CD4-positive, alpha-beta memory T cell (primary cell): ENCODE results near the gene RIMOC1. TPM values are rescaled to one million over a fixed set of nuclear protein-coding genes. Genes with fewer than 3 reads are reported as not detected.

Source experiments
- CTCF ChIA-PET: fragments of 350-600 bp; sonication (Branson Sonifier 250); formaldehyde crosslinking; loops from one replicate; lab custom pipeline; 2021; ENCODE audit warnings: inconsistent platforms; ENCODE audit not compliant: partially characterized antibody; lab: Charles Lee
- POLR2A ChIA-PET: fragments of 350-600 bp; sonication (Branson Sonifier 250); formaldehyde crosslinking; loops from one replicate; lab custom pipeline; 2021; ENCODE audit not compliant: partially characterized antibody; lab: Charles Lee
- DNase-seq, 5 donors: peaks; one replicate each; pipeline versions ENCODE4 v3.0.0 to v3.0.0-alpha.2; 2020 to 2022; ENCODE audit warnings: mixed read lengths in 1 of 5
- H3K27ac ChIP-seq: one replicate; pipeline ENCODE4 v1.7.0; 2013; ENCODE audit warnings: low read depth, low read length
- H3K27me3 ChIP-seq: 2 replicates; pipeline ENCODE4 v1.7.0; 2013; ENCODE audit warnings: mild to moderate bottlenecking, low read length, moderate library complexity; ENCODE audit not compliant: insufficient read depth
- H3K36me3 ChIP-seq: 2 replicates; pipeline ENCODE4 v1.7.0; 2013; ENCODE audit warnings: mild to moderate bottlenecking, low read length, moderate library complexity; ENCODE audit not compliant: insufficient read depth
- H3K4me1 ChIP-seq: 2 replicates; pipeline ENCODE4 v1.7.0; 2013; ENCODE audit warnings: mild to moderate bottlenecking, low read length, moderate library complexity; ENCODE audit not compliant: insufficient read depth
- H3K4me3 ChIP-seq, 2 donors: one replicate each; pipeline ENCODE4 v1.7.0; 2013; ENCODE audit warnings: low read length in 2 of 2, mild to moderate bottlenecking in 1 of 2
- H3K9me3 ChIP-seq, 2 donors: one replicate each; pipeline ENCODE4 v1.7.0; 2013; ENCODE audit warnings: low read length in 2 of 2, control low read depth in 1 of 2; ENCODE audit not compliant: control insufficient read depth in 1 of 2
- H3K27ac Mint-ChIP-seq, 7 donors: one replicate each; pipeline ENCODE4 v1.8.0; 2020 to 2021; ENCODE audit warnings: mixed read lengths in 7 of 7, mild to moderate bottlenecking in 6 of 7, inconsistent platforms in 3 of 7, moderate library complexity in 3 of 7
- H3K27me3 Mint-ChIP-seq, 2 donors: one replicate each; pipeline ENCODE4 v1.8.0; 2020 to 2021; ENCODE audit warnings: mixed read lengths in 2 of 2
- H3K36me3 Mint-ChIP-seq, 2 donors: one replicate each; pipeline ENCODE4 v1.8.0; 2020 to 2021; ENCODE audit warnings: mixed read lengths in 2 of 2, inconsistent platforms in 1 of 2, mild to moderate bottlenecking in 1 of 2
- H3K4me1 Mint-ChIP-seq, 4 donors: one replicate each; pipeline ENCODE4 v1.8.0; 2020 to 2021; ENCODE audit warnings: mixed read lengths in 4 of 4, mild to moderate bottlenecking in 1 of 4
- H3K4me3 Mint-ChIP-seq, 8 donors: one replicate each; pipeline ENCODE4 v1.8.0; 2020 to 2021; ENCODE audit warnings: mixed read lengths in 8 of 8, mild to moderate bottlenecking in 7 of 8, moderate library complexity in 6 of 8, inconsistent platforms in 3 of 8
- H3K9me3 Mint-ChIP-seq, 8 donors: one replicate each; pipeline ENCODE4 v1.8.0; 2020 to 2021; ENCODE audit warnings: mixed read lengths in 8 of 8, mild to moderate bottlenecking in 5 of 8, inconsistent platforms in 3 of 8, moderate library complexity in 1 of 8
- intact Hi-C: fragments of 100-400 bp; cut with micrococcal nuclease; formaldehyde crosslinking; loops from one replicate; pipeline ENCODE4 v1.15.1; 2023
- polyA plus RNA-seq, 2 donors: library from polyadenylated mRNA; unstranded; fragments of 300-500 nt; fragmentation: Illumina TruSeq; gene quantifications; one replicate each; pipeline ENCODE4 v1.2.3, GENCODE V29; 2021
- total RNA-seq, 2 experiments: library from RNA; stranded (reverse); gene quantifications; one replicate each; pipeline ENCODE4 v1.2.3, GENCODE V29; 2021

RIMOC1 gene
- total and polyA plus RNA-seq, 4 experiments from 2014 or later = 3.9 to 33.7 (median 21.8) TPM

- intact Hi-C loops = no loop called here
- DNase-seq = peak in 3 of 5 donors; percentile 17 to 42 (median 33)
- H3K4me1 Mint-ChIP-seq = peaks cover 42 to 72% (median 52%) of the 10 kb centered on the region in 4 donors
These were observed 34.9 kb upstream of the RIMOC1 start for GRCh38 chr5:41869151-41869723.

DNA sequence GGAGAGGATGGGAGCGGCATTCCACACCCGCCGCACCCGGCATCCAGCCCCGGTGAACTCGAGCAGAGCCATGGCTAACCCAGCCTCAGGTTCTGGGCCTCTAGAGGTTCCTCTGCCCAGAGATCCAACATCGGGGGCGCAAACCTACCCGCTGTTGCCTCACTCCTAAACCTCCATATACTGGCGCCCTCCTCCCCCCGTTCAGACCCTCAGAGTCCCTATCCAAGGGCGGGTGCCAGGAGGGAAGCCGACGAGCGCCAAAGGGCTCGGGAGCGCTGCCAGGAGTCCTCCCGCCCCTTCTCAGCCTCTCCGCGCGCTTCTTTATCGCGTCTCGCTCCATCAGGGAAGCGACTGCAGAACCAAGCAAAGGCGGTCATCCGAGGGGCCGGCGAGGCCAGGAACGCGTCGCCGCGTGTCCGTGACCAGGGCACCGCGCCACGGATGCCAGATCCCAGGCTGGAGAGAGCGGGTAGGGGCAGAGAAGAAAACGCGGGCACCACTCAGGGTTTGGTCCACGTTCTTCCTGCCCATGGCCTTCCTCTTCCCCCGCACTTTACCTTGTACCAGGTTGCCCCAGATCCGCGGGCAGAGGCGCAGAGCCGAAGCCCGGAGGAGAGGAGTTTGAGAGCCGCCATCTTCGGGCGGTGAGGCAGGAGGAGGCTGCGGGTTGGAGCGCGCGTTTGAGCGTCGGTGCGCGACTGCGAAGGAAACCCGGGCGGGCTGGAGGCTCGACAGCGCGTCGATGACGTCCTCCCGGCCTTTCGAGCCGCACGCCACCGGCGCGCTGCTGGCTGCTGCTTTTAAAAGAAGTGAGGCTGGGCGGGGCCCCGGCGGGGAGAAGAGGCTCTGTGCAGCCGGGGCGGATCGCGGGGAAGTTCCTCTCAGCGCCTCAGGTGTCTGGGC is 34.2 kb upstream of the RIMOC1 start, which contains the start of gene OXCT1:
TSS of gene OXCT1 (minus strand) at position 702 of the 903 bp plus-strand sequence. CDS start at position 635, 67 bp downstream.
- H3K4me3 Mint-ChIP-seq = peak within 1 kb of the TSS; percentile 85 to 96 (median 91)
- POLR2A ChIA-PET = interaction anchor here (0.7 to 3.7 kb wide), 14 partner anchors 12 to 1614 kb away, joined by 3 to 79 read pairs (median 5); partner anchors contain the start of genes FBXO4, RIMOC1 and TMEM267
- Histone ChIP-seq H3K27me3 (no peaks in the 10 kb centered on the region), H3K4me3 (peak within 1 kb of the TSS; percentile 74 to 81), H3K27ac (peak within 1 kb of the TSS; percentile 93), H3K36me3 (no peaks in the 10 kb centered on the region), H3K9me3 (no peaks in the 10 kb centered on the region), H3K4me1 (peaks cover 55% of the 10 kb centered on the region)
- peaks cover 0 to 6% of the 10 kb centered on the region in 2 donors for H3K36me3 Mint-ChIP-seq
- intact Hi-C loops = loop anchor here (1.0 to 5.0 kb wide), 3 partner anchors 34 to 1037 kb away; partner anchors contain the start of genes FBXO4 and RIMOC1
- no peaks in the 10 kb centered on the region for H3K27me3 Mint-ChIP-seq
- CTCF ChIA-PET = interaction anchor here (1.0 to 2.9 kb wide), 7 partner anchors 10 to 1614 kb away, joined by 3 to 11 read pairs (median 5); partner anchors contain the start of genes FBXO4, RIMOC1 and TMEM267
- peaks cover 37 to 70% (median 46%) of the 10 kb centered on the region in 4 donors for H3K4me1 Mint-ChIP-seq
- peak within 1 kb of the TSS; percentile 94 to 99 (median 97) for H3K27ac Mint-ChIP-seq
- DNase-seq = peak; percentile 91 to 96 (median 96)
- H3K9me3 Mint-ChIP-seq = peaks cover 0 to 2% (median 0%) of the 10 kb centered on the region in 8 donors

More at GRCh38 chr5:41869151-41869723, 34.9 kb upstream of the RIMOC1 start:
- peak overlapping the region; percentile 94 to 99 (median 97) for H3K27ac Mint-ChIP-seq
- H3K36me3 Mint-ChIP-seq = peaks cover 0 to 6% of the 10 kb centered on the region in 2 donors
- H3K9me3 ChIP-seq = no peaks in the 10 kb centered on the region
- ChIA-PET CTCF (interaction anchor here (1.1 to 2.9 kb wide), 5 partner anchors 9 to 56 kb away, joined by 4 to 10 read pairs (median 6); partner anchors contain the start of genes FBXO4 and RIMOC1), POLR2A (interaction anchor here (1.2 to 3.7 kb wide), 5 partner anchors 13 to 1615 kb away, joined by 3 to 79 read pairs (median 13); partner anchors contain the start of genes FBXO4, RIMOC1 and TMEM267)
- H3K27me3 ChIP-seq = no peaks in the 10 kb centered on the region
- peak overlapping the region; percentile 93 for H3K27ac ChIP-seq
- peaks cover 62% of the 10 kb centered on the region for H3K4me1 ChIP-seq
- peak overlapping the region; percentile 74 to 81 for H3K4me3 ChIP-seq
- no peaks in the 10 kb centered on the region for H3K36me3 ChIP-seq
- no peaks in the 10 kb centered on the region for H3K27me3 Mint-ChIP-seq
- peak overlapping the region; percentile 85 to 96 (median 91) for H3K4me3 Mint-ChIP-seq
- H3K9me3 Mint-ChIP-seq = peaks cover 0 to 2% (median 0%) of the 10 kb centered on the region in 8 donors

GRCh38 chr5:41870627-41871048 is 33.5 kb upstream of the RIMOC1 start:
- H3K27ac ChIP-seq = peak overlapping the region; percentile 93
- no peaks in the 10 kb centered on the region for H3K9me3 ChIP-seq
- Mint-ChIP-seq H3K27me3 (no peaks in the 10 kb centered on the region), H3K4me3 (peak overlapping the region; percentile 85 to 96 (median 91)), H3K27ac (peak overlapping the region; percentile 94 to 99 (median 97)), H3K36me3 (peaks cover 0 to 6% of the 10 kb centered on the region in 2 donors), H3K4me1 (peaks cover 33 to 68% (median 41%) of the 10 kb centered on the region in 4 donors), H3K9me3 (peaks cover 0 to 2% (median 0%) of the 10 kb centered on the region in 8 donors)
- ChIA-PET CTCF (interaction anchor here (0.5 to 1.9 kb wide), 4 partner anchors 15 to 1613 kb away, joined by 3 to 11 read pairs (median 3); partner anchors contain the start of genes RIMOC1 and TMEM267), POLR2A (interaction anchor here (0.6 to 3.7 kb wide), 13 partner anchors 12 to 1613 kb away, joined by 3 to 79 read pairs (median 5); partner anchors contain the start of genes FBXO4, RIMOC1 and TMEM267)
- H3K36me3 ChIP-seq = no peaks in the 10 kb centered on the region
- no peak for DNase-seq
- intact Hi-C loops = loop anchor here (1.0 to 5.0 kb wide), 3 partner anchors 34 to 1037 kb away; partner anchors contain the start of genes FBXO4 and RIMOC1
- peak overlapping the region; percentile 59 to 74 for H3K4me3 ChIP-seq
- H3K27me3 ChIP-seq = no peaks in the 10 kb centered on the region
- H3K4me1 ChIP-seq = peaks cover 48% of the 10 kb centered on the region

GRCh38 chr5:41871852-41872251 is 32.3 kb upstream of the RIMOC1 start:
- peaks cover 23 to 58% (median 31%) of the 10 kb centered on the region in 4 donors for H3K4me1 Mint-ChIP-seq
- Histone ChIP-seq H3K4me3 (no peak overlapping the region), H3K27ac (peak overlapping the region; percentile 93), H3K27me3 (no peaks in the 10 kb centered on the region), H3K4me1 (peaks cover 39% of the 10 kb centered on the region), H3K36me3 (no peaks in the 10 kb centered on the region), H3K9me3 (no peaks in the 10 kb centered on the region)
- H3K27ac Mint-ChIP-seq = peak overlapping the region in 3 of 7 donors; percentile 86 to 97 (median 94)
- H3K36me3 Mint-ChIP-seq = peaks cover 0 to 6% of the 10 kb centered on the region in 2 donors
- ChIA-PET CTCF (interaction anchor here (1.9 kb wide), 1 partner anchor 33 kb away, joined by 11 read pairs; the partner anchor contains the start of gene RIMOC1), POLR2A (interaction anchor here (1.0 to 3.7 kb wide), 3 partner anchors 32 to 53 kb away, joined by 5 to 79 read pairs (median 28); partner anchors contain the start of genes FBXO4 and RIMOC1)
- H3K27me3 Mint-ChIP-seq = no peaks in the 10 kb centered on the region
- H3K4me3 Mint-ChIP-seq = peak overlapping the region in 1 of 8 donors; percentile 40
- no peak for DNase-seq
- peaks cover 0 to 2% (median 0%) of the 10 kb centered on the region in 8 donors for H3K9me3 Mint-ChIP-seq
- intact Hi-C loops = loop anchor here (5.0 kb wide), 1 partner anchor 1035 kb away; no protein-coding TSS in a partner anchor

- ChIA-PET CTCF (no interaction called here), POLR2A (interaction anchor here (0.5 to 2.1 kb wide), 2 partner anchors 30 to 1167 kb away, joined by 6 to 8 read pairs; partner anchors contain the start of gene RIMOC1)
- H3K27me3 ChIP-seq = no peaks in the 10 kb centered on the region
- Mint-ChIP-seq H3K27me3 (peaks cover 1 to 2% of the 10 kb centered on the region in 2 donors), H3K36me3 (peaks cover 0 to 6% of the 10 kb centered on the region in 2 donors), H3K9me3 (peaks cover 0 to 2% (median 0%) of the 10 kb centered on the region in 8 donors), H3K27ac (peak overlapping the region in 2 of 7 donors; percentile 32 to 48), H3K4me3 (peak overlapping the region in 1 of 8 donors; percentile 45), H3K4me1 (peaks cover 8 to 30% (median 10%) of the 10 kb centered on the region in 4 donors)
- no peak overlapping the region for H3K27ac ChIP-seq
- no peak overlapping the region for H3K4me3 ChIP-seq
- no peaks in the 10 kb centered on the region for H3K36me3 ChIP-seq
- peaks cover 12% of the 10 kb centered on the region for H3K4me1 ChIP-seq
- H3K9me3 ChIP-seq = no peaks in the 10 kb centered on the region
- DNase-seq = no peak
- intact Hi-C loops = loop anchor here (5.0 kb wide), 1 partner anchor 1033 kb away; no protein-coding TSS in a partner anchor
These were observed 29.6 kb upstream of the RIMOC1 start for GRCh38 chr5:41874512-41875060.

GRCh38 chr5:41875121-41875520 is 29.0 kb upstream of the RIMOC1 start:
- H3K36me3 Mint-ChIP-seq = peaks cover 0 to 6% of the 10 kb centered on the region in 2 donors
- peak overlapping the region in 1 of 7 donors; percentile 35 for H3K27ac Mint-ChIP-seq
- intact Hi-C loops = no loop called here

More at GRCh38 chr5:41875121-41875520, 29.0 kb upstream of the RIMOC1 start:
- no peaks in the 10 kb centered on the region for H3K27me3 ChIP-seq
- H3K36me3 ChIP-seq = no peaks in the 10 kb centered on the region
- peaks cover 8 to 28% (median 10%) of the 10 kb centered on the region in 4 donors for H3K4me1 Mint-ChIP-seq
- no peak for DNase-seq
- peaks cover 4 to 5% of the 10 kb centered on the region in 2 donors for H3K27me3 Mint-ChIP-seq
- CTCF ChIA-PET = interaction anchor here (0.8 kb wide), 1 partner anchor 19 kb away, joined by 4 read pairs; no protein-coding TSS in a partner anchor
- H3K9me3 Mint-ChIP-seq = peaks cover 0 to 2% (median 0%) of the 10 kb centered on the region in 8 donors
- no peak overlapping the region for H3K27ac ChIP-seq
- no peaks in the 10 kb centered on the region for H3K9me3 ChIP-seq
- peak overlapping the region in 6 of 8 donors; percentile 0 to 61 (median 22) for H3K4me3 Mint-ChIP-seq
- POLR2A ChIA-PET = interaction anchor here (0.5 to 2.1 kb wide), 2 partner anchors 29 to 1167 kb away, joined by 6 to 8 read pairs; partner anchors contain the start of gene RIMOC1
- peaks cover 10% of the 10 kb centered on the region for H3K4me1 ChIP-seq
- H3K4me3 ChIP-seq = no peak overlapping the region
